Large intestine (tissue), 3 donors: Measurements from ENCODE around the gene MTA2. TPM values are rescaled to one million over a fixed set of nuclear protein-coding genes. Genes with fewer than 3 reads are reported as not detected.
"Not testable (repeated sequence)": the region's sequence is repeated elsewhere in the genome, so short reads cannot be mapped to it uniquely, and the experiment has no call there.

Experiments used
- DNase-seq, 2 donors: peaks; one replicate each; pipeline versions ENCODE4 v3.0.0 to v3.0.0-alpha.2; 2013
- H3K27ac ChIP-seq: one replicate; pipeline ENCODE4 v1.5.1; 2013; ENCODE audit warnings: low read length
- H3K27me3 ChIP-seq: 2 replicates; pipeline ENCODE4 v1.6.1; 2013; ENCODE audit warnings: low read length; ENCODE audit not compliant: control insufficient read depth, insufficient read depth
- H3K36me3 ChIP-seq: 2 replicates; pipeline ENCODE4 v1.6.1; 2013; ENCODE audit warnings: low read length; ENCODE audit not compliant: control insufficient read depth, insufficient read depth
- H3K4me1 ChIP-seq: one replicate; pipeline ENCODE4 v1.6.1; 2013; ENCODE audit warnings: low read length; ENCODE audit not compliant: control insufficient read depth, insufficient read depth
- H3K4me3 ChIP-seq: one replicate; pipeline ENCODE4 v1.5.1; 2013; ENCODE audit warnings: low read length
- H3K9me3 ChIP-seq: one replicate; pipeline ENCODE4 v1.6.1; 2013; ENCODE audit warnings: mild to moderate bottlenecking, low read depth, low read length, moderate library complexity; ENCODE audit not compliant: control insufficient read depth
- WGBS: methylation state at CpG from one replicate; pipeline ENCODE4 v1.1.5; 2013; ENCODE audit warnings: low lambda C conversion rate; ENCODE audit not compliant: insufficient coverage; 5-methylcytosine and 5-hydroxymethylcytosine counted together
- polyA plus RNA-seq: library from polyadenylated mRNA; unstranded; fragments of 120-200 nt; gene quantifications from one replicate; pipeline ENCODE4 v1.2.1, GENCODE V29; 2013

Gene MTA2
- polyA plus RNA-seq, 1 donor, result 51.6 TPM

GRCh38 chr11:62556108-62556874 is 45.4 kb downstream of the MTA2 start:
- H3K27me3 ChIP-seq, result no peaks in the 10 kb centered on the region
- peak in 1 of 2 donors; percentile 82 for DNase-seq
- peaks cover 74% of the 10 kb centered on the region for H3K4me1 ChIP-seq
- peak overlapping the region; percentile 47 for H3K27ac ChIP-seq
- no CpG with 5 or more reads among the region's 14 CpGs for WGBS
- no peak overlapping the region for H3K4me3 ChIP-seq
- H3K9me3 ChIP-seq, result no peaks in the 10 kb centered on the region
- H3K36me3 ChIP-seq, result peaks cover 25% of the 10 kb centered on the region

GRCh38 chr11:62555464-62556107 is 46.1 kb downstream of the MTA2 start:
- peaks cover 74% of the 10 kb centered on the region for H3K4me1 ChIP-seq
- no peaks in the 10 kb centered on the region for H3K27me3 ChIP-seq
- peak overlapping the region; percentile 47 for H3K27ac ChIP-seq
- peaks cover 25% of the 10 kb centered on the region for H3K36me3 ChIP-seq
- DNase-seq, result no peak
- WGBS, result 0% methylated on average over 1 of the region's 4 CpGs
- no peak overlapping the region for H3K4me3 ChIP-seq
- no peaks in the 10 kb centered on the region for H3K9me3 ChIP-seq

GRCh38 chr11:62554387-62555167 is 47.1 kb downstream of the MTA2 start:
- peak overlapping the region; percentile 99 for H3K27ac ChIP-seq
- DNase-seq, result no peak
- H3K4me1 ChIP-seq, result peaks cover 74% of the 10 kb centered on the region
- peaks cover 16% of the 10 kb centered on the region for H3K36me3 ChIP-seq
- H3K9me3 ChIP-seq, result no peaks in the 10 kb centered on the region
- no CpG with 5 or more reads among the region's 7 CpGs for WGBS
- no peaks in the 10 kb centered on the region for H3K27me3 ChIP-seq
- no peak overlapping the region for H3K4me3 ChIP-seq

- no CpG with 5 or more reads among the region's 8 CpGs for WGBS
- Histone ChIP-seq H3K4me3 (no peak overlapping the region), H3K27me3 (no peaks in the 10 kb centered on the region), H3K27ac (peak overlapping the region; percentile 99), H3K4me1 (peaks cover 77% of the 10 kb centered on the region), H3K9me3 (no peaks in the 10 kb centered on the region), H3K36me3 (peaks cover 9% of the 10 kb centered on the region)
- no peak for DNase-seq
These were observed 47.8 kb downstream of the MTA2 start for GRCh38 chr11:62553839-62554361.

- peak overlapping the region; percentile 5 for H3K4me3 ChIP-seq
- H3K4me1 ChIP-seq, result peaks cover 83% of the 10 kb centered on the region
- no peaks in the 10 kb centered on the region for H3K27me3 ChIP-seq
- H3K36me3 ChIP-seq, result peaks cover 3% of the 10 kb centered on the region
- peak overlapping the region; percentile 99 for H3K27ac ChIP-seq
- no peaks in the 10 kb centered on the region for H3K9me3 ChIP-seq
- 0% methylated on average over 2 of the region's 15 CpGs for WGBS
- peak; percentile 93 to 97 for DNase-seq
These were observed 48.4 kb downstream of the MTA2 start for GRCh38 chr11:62553080-62553838.

- H3K27me3 ChIP-seq, result no peaks in the 10 kb centered on the region
- peak overlapping the region; percentile 99 for H3K27ac ChIP-seq
- 8% methylated on average over 2 of the region's 4 CpGs for WGBS
- H3K36me3 ChIP-seq, result no peaks in the 10 kb centered on the region
- peak overlapping the region; percentile 5 for H3K4me3 ChIP-seq
- no peak for DNase-seq
- peaks cover 83% of the 10 kb centered on the region for H3K4me1 ChIP-seq
- H3K9me3 ChIP-seq, result no peaks in the 10 kb centered on the region
These were observed 49.1 kb downstream of the MTA2 start for GRCh38 chr11:62552485-62553079.

GRCh38 chr11:62550478-62550877 is 51.2 kb downstream of the MTA2 start:
- not testable (repeated sequence) for H3K27me3 ChIP-seq, H3K4me3 ChIP-seq, H3K36me3 ChIP-seq, DNase-seq, H3K27ac ChIP-seq, H3K9me3 ChIP-seq
- H3K4me1 ChIP-seq, result peaks cover 68% of the 10 kb centered on the region
- WGBS, result no CpG with 5 or more reads among the region's 2 CpGs

GRCh38 chr11:62548545-62549335 is 52.9 kb downstream of the MTA2 start:
- Histone ChIP-seq H3K4me1 (peaks cover 67% of the 10 kb centered on the region), H3K27ac (peak overlapping the region; percentile 33), H3K27me3 (no peaks in the 10 kb centered on the region), H3K9me3 (no peaks in the 10 kb centered on the region), H3K36me3 (no peaks in the 10 kb centered on the region), H3K4me3 (no peak overlapping the region)
- 67% methylated on average over 3 of the region's 17 CpGs for WGBS
- DNase-seq, result peak in 1 of 2 donors; percentile 60

- WGBS, result no CpG with 5 or more reads among the region's 8 CpGs
- peak overlapping the region; percentile 99 for H3K4me3 ChIP-seq
- no peaks in the 10 kb centered on the region for H3K36me3 ChIP-seq
- H3K27ac ChIP-seq, result peak overlapping the region; percentile 92
- H3K27me3 ChIP-seq, result no peaks in the 10 kb centered on the region
- DNase-seq, result peak in 1 of 2 donors; percentile 32
- peaks cover 67% of the 10 kb centered on the region for H3K4me1 ChIP-seq
- H3K9me3 ChIP-seq, result no peaks in the 10 kb centered on the region
These were observed 53.9 kb downstream of the MTA2 start for GRCh38 chr11:62547691-62548281.
